NCI-H1105 treated with DMSO at 0.1 percent for 48 hours (cell line): ENCODE data around the gene HRH1.
"Not testable (repeated sequence)": the region's sequence is repeated elsewhere in the genome, so short reads cannot be mapped to it uniquely, and the experiment has no call there.

Source experiments
- DNase-seq: peaks from one replicate; lab custom pipeline; 2025; lab: John Stamatoyannopoulos, UW

HRH1 gene

DNA sequence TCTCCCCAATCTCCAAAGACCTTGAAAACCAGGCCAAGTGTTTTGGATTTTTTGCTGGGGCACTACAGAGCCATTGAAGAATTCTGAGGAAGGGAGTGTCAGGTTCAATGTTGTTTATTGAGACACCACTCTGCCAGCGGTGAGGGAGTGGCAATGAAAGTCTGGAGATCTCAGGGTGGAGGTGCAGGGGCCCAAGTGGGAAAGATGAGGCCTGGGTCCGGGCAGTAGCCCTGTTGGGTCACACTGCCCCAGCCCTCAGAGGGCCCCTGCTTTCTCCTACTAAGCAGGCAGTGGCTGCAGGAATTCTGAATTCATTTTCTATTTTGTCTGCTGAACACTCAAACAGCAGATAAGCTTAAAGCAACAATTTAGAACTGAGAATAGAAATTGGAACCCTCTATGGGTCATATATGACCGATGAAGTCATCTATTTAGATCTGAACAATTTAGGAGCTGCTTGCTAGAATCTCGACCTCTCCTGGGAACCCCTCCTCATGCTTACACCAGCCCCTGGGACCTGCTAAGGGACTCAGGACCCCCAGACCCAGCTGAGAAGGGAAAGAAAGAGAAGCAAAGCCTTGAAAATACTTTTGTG lies 17.9 kb downstream of the HRH1 start:
- no peak for DNase-seq

DNA sequence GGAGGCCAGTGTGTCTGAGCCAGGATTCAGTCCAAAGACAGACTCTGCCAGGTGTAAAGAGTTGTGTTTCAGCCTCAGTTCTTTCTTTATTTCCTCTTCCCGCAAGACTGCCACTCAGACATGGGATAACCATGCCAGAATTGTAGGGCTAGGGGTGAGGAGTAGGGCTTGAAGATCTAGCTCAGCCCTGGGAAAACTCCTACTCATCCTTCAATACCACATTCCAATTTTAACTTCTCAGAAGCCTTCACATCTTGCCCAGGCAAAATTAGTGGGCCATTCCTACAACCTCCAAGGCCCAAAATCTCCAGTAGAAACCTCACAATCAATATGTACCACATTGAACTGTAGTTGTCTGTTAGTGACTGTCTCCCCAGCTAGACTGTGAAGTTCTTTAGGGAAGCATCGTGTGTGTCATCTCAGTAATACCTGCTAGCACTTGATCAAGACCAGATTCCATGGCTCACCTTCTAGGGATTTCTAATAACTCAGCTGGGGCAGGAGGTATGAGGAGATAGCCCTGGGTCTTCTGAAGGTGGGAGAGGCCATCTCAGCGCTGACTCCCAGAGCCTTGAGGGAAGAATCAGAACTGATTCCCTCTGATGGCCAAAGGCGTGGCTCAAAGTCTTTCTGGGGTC lies 19.7 kb downstream of the HRH1 start:
- no peak for DNase-seq

DNA sequence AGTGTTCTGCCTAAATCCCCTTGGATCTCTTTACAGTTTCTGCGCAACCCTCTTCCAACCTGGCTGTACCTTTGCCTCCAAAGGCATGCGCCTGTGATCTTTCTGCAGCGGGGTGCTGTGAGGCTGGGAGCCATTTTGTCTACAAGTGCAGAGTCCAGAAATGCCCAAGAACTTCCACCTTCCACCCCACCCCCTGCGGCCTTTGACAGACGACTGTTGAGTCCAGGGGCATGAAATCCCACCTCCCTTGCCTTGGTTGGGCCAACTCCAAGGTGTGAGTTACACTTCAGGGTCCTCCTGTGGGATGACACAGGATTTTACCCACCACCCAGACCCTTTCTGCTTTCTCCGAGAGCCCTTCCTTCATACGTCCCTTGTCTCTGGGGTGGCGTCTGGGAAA lies 24.1 kb downstream of the HRH1 start:
- DNase-seq, result no peak

DNA sequence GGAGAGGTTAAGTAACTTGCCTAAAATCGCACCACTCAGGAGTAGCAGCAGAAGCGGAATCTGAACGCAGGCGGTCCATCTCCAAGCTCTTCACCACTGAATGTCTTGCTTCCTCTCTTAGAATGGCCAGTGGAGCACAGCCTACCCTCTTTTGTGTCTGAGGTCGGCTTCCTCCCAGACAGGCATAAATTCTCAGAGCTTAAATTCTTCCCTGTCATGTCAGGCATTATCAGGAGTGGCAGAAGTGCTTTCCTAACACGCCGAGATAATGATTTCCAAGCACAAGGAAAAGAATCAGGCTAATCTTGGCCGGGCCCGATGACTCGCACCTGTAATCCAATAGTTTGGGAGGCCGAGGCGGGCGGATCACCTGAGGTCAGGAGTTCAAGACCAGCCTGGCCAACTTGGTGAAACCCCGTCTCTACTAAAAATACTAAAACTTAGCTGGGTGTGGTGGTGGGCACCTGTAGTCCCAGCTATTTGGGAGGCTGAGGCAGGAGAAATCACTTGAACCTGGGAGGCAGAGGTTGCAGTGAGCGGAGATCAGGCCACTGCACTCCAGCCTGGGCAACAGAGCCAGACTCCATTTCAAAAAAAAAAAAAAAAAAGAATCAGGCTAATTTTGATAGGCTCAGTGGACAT lies 30.2 kb downstream of the HRH1 start:
- DNase-seq, result not testable (repeated sequence)

DNA sequence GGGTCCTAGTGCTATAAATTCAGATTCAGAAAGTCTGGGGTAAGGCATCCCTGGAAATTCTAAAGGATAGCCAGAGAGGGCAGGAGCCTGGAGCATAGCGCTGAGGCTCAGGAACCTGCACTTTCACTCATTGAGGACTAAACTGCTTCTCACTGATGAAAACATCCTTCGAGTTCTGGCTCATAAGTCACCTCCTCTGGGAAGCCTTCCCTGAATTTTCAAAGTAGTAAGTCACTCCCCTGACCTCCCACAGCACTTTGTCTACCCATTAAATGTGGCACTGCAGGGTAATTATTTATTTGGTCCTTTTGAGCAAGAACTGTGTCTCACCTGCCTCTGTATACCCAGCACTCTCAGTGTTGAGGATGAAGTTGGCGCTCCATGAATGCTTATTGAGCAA lies 30.9 kb downstream of the HRH1 start:
- DNase-seq, result no peak

DNA sequence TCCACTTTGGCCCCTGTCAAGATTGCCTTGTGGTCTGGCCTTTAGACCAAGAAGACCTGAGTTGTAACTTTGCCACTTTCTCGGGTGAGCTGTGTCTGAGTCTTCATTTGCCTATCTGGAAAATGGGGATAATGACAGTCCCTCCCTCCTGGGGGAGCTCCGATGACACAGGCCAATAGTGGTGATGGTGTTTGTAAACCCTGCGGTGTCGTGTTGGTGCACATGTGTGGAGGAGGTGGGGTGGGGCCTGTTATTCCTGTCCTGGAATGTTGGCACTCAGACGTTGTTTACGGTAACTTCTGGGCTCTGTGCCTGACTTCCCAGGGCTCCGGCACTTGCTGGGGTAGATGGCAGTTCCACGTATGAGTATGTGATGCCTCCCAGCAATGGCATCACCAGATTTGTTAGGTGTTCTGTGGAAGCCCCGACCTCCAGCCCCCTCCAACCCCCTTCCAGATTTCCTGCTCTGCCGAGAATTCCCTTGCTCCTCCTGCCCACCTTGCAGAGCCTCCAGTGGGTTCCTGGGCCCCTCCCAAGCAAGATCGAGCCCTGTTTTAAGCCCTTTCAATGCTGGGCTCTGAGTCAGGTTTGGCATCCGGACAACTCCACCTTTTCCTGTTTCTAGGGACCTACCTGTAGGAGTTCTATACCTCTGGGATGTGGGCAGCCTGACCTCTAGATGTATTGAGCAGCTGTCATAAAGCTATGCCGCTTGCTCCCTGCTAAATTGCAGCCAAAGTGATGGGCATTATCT lies 31.4 kb downstream of the HRH1 start:
- no peak for DNase-seq

DNA sequence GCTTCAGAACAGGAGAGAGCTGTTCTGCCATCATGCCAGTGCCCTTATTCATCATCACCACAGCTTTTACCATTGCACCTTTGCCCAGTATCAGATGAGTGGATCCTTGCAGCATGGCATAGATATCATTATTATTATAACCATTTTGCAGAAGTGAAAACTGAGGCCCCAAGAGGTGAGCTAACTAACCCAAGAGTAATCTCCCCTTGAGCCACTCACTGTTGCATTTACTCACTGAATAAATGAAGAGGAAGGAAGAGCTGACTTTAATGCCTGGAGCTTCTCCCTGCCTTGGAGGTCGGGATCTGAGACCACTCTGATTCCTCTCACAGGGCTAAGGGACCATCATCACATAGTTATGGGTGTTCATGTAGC lies 32.0 kb downstream of the HRH1 start:
- no peak for DNase-seq

DNA sequence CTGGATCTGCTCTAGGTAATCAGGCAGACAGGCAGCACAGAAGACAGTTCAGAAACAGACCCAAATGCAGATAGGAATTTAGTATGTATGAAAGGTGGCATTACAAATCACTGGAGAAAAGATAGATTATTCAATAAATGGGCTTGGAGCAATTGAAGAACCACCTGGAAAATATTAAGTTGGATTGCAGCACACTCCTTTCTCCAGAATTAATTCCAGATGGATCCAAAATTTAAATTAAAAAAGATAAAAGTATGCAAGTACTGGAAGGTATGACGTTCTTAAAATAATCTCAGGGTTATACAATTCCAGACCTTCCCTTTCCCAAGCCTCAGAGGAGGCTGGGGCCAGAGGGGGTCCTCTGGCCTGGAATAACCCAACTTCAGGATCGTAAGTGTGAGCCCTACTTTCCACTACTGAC lies 32.5 kb downstream of the HRH1 start:
- DNase-seq, result no peak

DNA sequence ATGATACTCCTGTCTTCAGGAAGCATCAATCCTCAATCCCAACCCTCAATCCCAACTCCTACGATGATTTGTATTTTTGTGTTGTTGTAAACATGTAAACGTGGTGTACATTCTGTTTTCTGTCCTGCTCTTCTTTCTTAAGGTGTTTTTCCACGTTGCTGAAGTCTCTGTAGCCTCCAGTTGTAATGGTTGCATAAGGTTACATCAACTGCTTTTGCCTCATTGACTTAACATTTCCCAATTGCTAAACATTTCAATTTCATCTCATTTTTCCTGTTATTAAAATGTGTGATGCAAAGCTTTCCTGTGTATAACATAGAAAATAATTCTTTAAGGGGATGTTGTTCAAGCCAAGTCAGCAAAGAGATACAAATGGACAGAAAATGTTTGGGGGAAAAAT lies 33.4 kb downstream of the HRH1 start:
- DNase-seq, result no peak

DNA sequence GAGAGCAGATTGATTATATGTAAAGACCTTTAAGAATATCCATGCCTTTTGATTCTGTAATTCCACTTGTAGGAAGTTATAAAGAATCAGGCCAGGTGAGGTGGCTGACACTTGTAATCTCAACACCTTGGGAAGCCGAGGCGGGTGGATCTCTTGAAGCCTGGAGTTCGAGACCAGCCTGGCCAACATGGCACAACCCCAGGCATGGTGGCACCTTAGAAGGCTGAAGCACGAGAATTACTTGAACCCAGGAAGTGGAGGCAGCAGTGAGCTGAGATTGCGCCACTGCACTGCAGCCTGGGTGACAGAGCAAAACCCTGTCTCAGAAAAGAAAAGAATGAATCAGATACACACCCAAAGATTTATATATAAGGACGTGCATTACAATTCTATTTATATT lies 33.9 kb downstream of the HRH1 start:
- no peak for DNase-seq

DNA sequence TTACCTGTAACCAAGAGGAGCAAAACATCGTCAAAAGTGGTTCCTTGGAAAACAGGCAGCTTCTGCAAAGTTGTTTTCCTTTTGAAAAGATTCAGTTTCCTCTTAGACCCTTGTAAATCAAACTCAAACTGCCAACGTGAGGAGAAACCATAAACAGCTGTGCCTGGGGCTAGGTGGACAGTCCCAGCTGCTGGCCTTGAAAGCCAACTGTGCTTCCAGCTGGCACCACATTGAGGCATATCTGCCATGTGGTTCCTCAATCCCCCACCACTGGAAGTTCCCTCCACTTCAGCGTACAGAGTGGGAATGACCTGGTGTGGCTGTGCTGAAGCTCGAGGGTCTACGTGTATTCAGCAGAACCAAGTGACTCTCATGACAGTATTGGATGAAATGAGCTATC lies 40.9 kb downstream of the HRH1 start:
- DNase-seq, result no peak

DNA sequence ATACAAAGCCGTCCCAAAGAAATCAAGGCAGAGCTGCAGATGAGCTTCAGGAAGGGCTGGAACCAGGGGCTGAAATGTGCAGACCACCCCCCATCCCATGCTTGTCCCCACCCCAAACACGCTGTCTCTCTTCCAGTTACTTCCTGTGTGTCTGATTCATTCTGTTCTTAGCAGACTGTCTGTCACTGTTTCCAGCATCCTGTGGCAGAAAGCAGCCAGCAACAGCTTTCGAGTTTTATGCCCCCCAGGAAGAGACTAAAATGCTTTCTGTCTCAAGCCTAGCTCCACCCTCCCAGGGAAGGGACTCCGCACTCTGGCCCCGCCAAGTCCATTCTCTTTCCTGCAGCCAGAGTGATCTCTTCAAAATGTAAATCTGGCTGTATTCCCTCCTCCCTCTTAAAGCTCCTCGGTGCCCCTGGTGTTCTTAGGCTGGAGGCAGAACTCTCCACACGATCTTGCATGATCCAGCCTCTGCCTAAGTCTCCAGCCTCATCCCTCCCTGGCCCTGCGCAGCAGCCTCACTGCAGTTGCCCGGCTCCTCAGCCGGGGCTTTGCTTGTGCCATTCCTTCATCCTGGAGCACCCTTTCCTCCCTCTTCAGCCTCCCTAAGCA lies 41.5 kb downstream of the HRH1 start:
- no peak for DNase-seq

DNA sequence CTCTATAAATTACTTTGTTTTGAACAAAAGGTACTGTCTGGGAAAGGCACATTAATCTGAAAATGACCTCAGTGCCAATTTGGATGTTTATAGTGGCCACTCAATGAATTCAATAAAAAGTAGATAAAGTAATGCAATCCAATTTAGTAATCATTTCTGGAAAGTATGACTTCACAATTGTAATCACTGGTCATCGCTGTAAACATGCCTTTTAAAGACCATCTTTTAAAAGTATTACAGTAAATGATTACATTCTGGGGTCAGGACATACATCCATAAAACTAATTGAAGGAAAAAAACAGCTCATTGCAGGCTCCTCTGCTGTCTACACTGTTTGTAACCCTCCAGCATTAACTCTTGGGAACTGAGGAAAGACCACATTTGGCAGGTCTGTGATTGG lies 43.2 kb downstream of the HRH1 start:
- DNase-seq, result no peak

DNA sequence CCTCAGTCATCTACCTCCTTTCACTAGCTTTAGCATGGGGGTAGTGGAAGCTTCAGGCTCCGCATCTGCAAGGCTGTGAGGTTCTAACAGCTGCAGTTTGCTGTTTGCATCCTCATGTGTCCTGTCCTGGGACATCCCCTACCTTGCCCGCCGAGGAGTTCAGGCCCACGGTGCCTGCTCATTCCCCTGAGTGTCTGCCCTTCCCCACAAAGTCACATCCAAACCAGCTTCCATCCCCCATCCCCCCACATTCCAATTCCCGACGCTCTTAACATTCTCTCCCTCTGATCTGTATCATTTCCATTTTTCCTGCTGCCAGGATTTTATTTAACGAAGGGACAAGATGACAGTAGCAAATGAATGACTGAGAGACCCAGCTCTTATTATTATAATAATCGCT lies 43.8 kb downstream of the HRH1 start:
- no peak for DNase-seq

DNA sequence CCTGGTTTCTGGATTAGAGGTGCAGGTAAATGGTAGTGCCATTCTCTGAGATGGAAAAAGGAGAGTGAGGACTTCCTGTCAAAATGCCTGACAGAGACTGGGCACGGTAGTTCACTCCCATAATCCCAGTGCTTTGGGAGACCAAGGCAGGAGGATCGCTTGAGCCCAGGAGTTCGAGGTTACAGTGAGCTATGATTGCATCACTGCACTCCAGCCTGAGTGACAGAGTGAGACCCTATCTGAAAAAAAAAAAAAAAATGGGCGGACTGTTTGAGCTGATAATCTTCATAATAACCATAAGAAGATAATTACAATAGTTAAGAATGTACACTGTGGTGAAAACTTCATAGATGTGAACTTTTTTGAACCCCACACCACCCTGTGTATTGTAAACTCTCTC lies 44.2 kb downstream of the HRH1 start:
- no peak for DNase-seq

DNA sequence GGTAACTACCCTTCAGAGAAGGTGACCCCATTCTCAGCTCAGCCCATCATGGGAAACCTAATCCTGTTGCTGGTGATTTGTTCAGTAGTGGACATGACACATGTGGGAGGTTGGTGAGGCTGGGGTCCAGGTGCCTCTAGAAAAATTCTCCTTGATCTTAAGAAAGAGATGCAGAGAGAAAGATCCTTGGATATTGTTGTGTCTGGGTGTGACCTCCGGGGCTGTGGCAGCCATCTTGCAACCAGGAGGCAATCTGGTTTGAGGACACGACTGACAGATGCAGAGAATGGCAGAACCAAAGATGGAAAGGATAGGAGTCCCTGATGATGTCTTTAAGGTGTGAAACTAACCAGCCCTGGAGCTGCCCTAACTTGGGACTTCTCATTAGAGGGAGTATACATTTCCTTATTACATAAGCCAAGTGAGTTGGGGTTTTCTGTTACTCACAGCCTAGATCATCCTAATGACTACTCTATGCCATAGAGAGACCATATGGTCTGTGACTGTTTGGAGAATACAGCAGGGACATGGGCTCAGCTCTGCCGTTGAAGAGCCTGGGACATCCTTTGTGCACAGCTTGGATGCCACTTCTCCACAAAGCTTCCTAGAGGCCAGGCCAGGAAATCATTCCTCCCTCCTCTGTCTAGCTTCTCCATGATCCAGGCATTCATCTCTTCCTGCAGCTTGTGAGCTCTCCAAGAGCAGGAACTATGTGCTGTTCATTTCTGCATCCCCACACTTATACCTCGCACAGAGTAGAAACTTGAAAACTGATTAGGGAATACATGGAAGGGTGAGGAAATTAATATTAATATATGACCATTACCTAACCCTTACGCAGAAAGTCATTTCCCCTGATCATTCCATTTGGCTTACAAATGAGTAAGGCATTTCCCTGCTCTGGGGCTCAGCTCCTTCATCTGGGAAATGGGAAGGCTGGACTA lies 45.9 kb downstream of the HRH1 start:
- DNase-seq, result no peak

DNA sequence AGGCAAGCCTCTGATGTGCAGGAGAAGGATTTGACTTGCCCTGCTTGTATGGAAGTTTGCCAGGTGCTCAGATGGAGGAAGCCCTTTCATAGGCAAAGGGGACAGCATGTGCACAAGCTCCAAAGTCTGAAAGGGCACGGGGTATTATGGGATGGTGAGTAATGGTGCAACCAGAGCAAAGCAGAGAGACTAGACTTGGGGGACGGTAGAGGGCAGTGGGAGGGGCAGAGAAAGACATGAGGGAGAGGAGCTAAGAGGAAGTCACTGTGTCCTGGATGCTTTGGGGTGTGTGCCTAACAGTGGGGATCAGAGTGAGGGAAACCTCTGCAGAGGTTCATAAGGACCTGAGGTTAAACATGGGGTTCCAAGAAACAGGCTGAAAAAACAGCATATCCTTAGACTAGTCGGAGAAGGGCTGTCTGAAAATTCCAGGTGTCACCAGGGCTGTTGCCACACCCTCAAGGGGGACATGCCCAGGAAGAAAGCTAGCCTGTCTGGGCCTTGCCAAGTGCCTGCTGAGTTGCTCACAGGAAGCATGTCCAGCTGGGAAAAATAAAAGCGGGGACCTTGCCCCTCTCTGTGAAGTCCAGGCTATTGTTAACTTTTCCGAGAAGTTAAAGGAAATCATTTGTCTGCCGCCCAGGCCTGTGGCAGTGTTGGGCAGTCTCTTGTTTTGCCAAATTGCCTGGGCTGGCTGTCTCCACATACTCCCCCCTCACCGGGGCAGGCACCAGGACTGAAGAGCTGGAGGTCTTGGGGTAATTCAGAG lies 47.1 kb downstream of the HRH1 start:
- peak; percentile 12 for DNase-seq

DNA sequence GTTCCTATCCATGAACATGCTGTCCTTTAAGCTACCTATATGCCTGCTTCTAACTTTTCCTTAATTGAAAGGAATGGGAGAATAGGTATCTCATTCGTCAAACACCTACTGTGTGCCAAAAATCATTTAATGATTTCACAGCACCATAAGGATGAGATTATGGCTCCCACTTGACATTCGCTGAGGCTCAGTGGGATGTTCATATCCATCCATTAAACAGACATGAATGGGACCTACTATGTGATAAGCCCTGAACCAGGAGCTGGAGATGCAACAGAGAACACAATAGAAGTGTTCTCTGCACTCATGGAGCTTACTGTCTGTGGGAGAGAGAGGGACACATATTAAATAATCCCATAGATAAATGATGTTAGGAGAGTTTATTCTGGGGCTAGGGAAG lies 49.7 kb downstream of the HRH1 start:
- no peak for DNase-seq

DNA sequence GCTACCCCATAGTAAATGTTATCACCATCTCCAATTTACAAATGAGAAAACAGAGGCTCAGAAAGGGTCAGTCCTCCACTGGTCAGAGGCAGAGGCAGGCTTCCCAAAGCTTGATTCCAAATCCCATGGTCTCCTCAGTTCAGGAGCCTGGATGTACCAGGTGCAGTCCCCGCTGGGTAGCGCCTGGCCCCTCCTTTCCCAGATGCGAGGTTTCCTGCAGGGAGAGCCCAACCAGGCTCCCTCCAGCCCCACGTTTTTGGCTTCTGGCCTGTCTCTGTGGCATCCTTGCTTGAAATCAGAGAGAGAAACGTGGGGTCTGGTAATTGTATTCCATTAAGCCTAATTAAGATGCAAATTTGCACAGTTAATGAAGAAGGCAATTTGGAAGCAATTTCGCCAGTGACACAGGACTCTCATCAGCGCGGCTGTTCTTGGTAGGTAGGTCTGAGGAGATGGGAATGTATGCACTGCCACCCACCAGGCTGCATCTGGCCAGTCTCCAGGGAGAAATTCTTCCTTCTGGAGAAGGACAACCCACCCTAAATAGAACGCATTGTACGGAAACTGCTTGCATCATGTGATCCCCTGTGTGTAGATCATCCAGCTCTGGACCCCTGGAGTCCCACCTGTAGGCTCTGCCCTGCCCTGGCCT lies 50.5 kb downstream of the HRH1 start:
- peak; percentile 69 for DNase-seq

DNA sequence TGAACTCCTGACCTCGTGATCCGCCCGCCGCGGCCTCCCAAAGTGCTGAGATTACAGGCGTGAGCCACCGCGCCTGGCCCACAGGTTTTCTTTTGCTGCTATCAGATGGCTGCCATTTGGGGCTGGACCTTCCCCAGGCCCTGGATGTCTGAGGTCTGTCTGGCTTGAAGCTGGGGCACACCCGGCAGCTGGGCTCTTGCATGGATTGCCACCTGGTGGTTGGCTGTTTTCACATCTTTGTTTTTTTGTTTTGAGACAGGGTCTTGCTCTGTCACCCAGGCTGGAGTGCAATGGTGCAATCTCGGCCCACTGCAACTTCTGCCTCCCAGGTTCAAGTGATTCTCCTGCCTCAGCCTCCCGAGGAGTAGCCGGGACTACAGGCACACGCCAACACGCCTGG lies 51.6 kb downstream of the HRH1 start:
- peak; percentile 5 for DNase-seq
